OCI-LY7 (cell line): Measurements from ENCODE around the gene FGR. TPM values are rescaled to one million over a fixed set of nuclear protein-coding genes. Genes with fewer than 3 reads are reported as not detected.
"Not testable (repeated sequence)": the region's sequence is repeated elsewhere in the genome, so short reads cannot be mapped to it uniquely, and the experiment has no call there.

Experiments
- BruUV-seq: library from RNA; stranded (reverse); fragments of 400-500 nt; replicated peaks from 2 replicates; lab custom pipeline; 2021; lab: Mats Ljungman, UMichigan
- CTCF ChIA-PET: fragments of 300-600 bp; sonication (Branson Sonifier 250); formaldehyde crosslinking; loops from one replicate; lab custom pipeline; 2022; ENCODE audit warnings: antibody characterized with exemption; ENCODE audit not compliant: unreplicated experiment; lab: Charles Lee
- POLR2A ChIA-PET: fragments of 300-600 bp; sonication (Branson Sonifier 250); formaldehyde crosslinking; loops from one replicate; lab custom pipeline; 2022; ENCODE audit warnings: antibody characterized with exemption; lab: Charles Lee
- DNase-seq: peaks from one replicate; pipeline ENCODE4 v3.0.0-alpha.2; 2015; ENCODE audit warnings: low spot score
- H2AFZ ChIP-seq: fragments of 200-600 bp; sonication (generic), shearing (Covaris generic); 2 replicates; pipeline ENCODE4 v1.6.1; 2014; ENCODE audit warnings: mild to moderate bottlenecking, antibody characterized with exemption, low read length, moderate library complexity
- H3K27ac ChIP-seq: fragments of 200-600 bp; sonication (generic); 2 replicates; pipeline ENCODE4 v1.5.1; 2014; ENCODE audit warnings: mixed run types, low read depth, mild to moderate bottlenecking, moderate library complexity, low read length, inconsistent platforms; ENCODE audit not compliant: poor library complexity, severe bottlenecking
- H3K36me3 ChIP-seq: fragments of 200-600 bp; sonication (generic); 2 replicates; pipeline ENCODE4 v1.6.1; 2014; ENCODE audit warnings: mild to moderate bottlenecking, antibody characterized with exemption, low read length, moderate library complexity, mixed read lengths; ENCODE audit not compliant: insufficient read depth
- H3K4me1 ChIP-seq: fragments of 200-600 bp; sonication (generic); 2 replicates; pipeline ENCODE4 v1.5.1; 2014; ENCODE audit warnings: mild to moderate bottlenecking, low read length; ENCODE audit not compliant: insufficient read depth, poor library complexity, severe bottlenecking
- H3K4me2 ChIP-seq: fragments of 200-600 bp; sonication (generic); 2 replicates; pipeline ENCODE4 v1.6.1; 2014; ENCODE audit warnings: mild to moderate bottlenecking, low read length
- H3K4me3 ChIP-seq: fragments of 200-600 bp; sonication (generic); 2 replicates; pipeline ENCODE4 v1.5.1; 2014; ENCODE audit warnings: mild to moderate bottlenecking, low read depth, low read length; ENCODE audit not compliant: poor library complexity, severe bottlenecking
- H3K79me2 ChIP-seq: fragments of 200-600 bp; sonication (generic); 2 replicates; pipeline ENCODE4 v1.6.1; 2016; ENCODE audit warnings: low read depth, mild to moderate bottlenecking, low read length, moderate library complexity, mixed read lengths; ENCODE audit not compliant: insufficient read depth
- H3K9me2 ChIP-seq: fragments of 200-600 bp; sonication (generic); 2 replicates; pipeline ENCODE4 v1.6.1; 2016; ENCODE audit warnings: mild to moderate bottlenecking, low read length, mixed read lengths; ENCODE audit not compliant: insufficient read depth
- H3K9me3 ChIP-seq: fragments of 200-600 bp; sonication (generic); 2 replicates; pipeline ENCODE4 v1.6.1; 2014; ENCODE audit warnings: mild to moderate bottlenecking, mixed run types, low read length, mixed read lengths
- H4K20me1 ChIP-seq: fragments of 200-600 bp; sonication (generic); 2 replicates; pipeline ENCODE4 v1.6.1; 2014; ENCODE audit warnings: mild to moderate bottlenecking, antibody characterized with exemption, low read length, moderate library complexity, mixed read lengths; ENCODE audit not compliant: insufficient read depth
- EZH2phosphoT487 ChIP-seq: fragments of 200-600 bp; sonication (generic); IDR thresholded peaks from 2 replicates; pipeline ENCODE4 v1.6.1; 2018; ENCODE audit warnings: low read depth, borderline replicate concordance, mild to moderate bottlenecking, mixed run types, antibody characterized with exemption, low read length, moderate library complexity, mixed read lengths
- intact Hi-C: fragments of 100-400 bp; cut with micrococcal nuclease; formaldehyde crosslinking; loops from one replicate; pipeline ENCODE4 v1.10.0; 2022; ENCODE audit not compliant: unreplicated experiment
- total RNA-seq, 2 experiments: library from RNA; depleted of rRNA in 1 of 2; stranded (reverse); fragments of >200 nt in 1 of 2; shearing (Covaris generic) in 1 of 2; gene quantifications; 2 replicates each; pipeline ENCODE4 v1.2.3, GENCODE V29; 2014 to 2022
- TF ChIP-seq, protein P1 (sequence below): fragments of 200-600 bp; sonication (generic); conservative IDR thresholded peaks from 2 replicates; pipeline ENCODE4 v1.5.1; 2014; ENCODE audit warnings: mild to moderate bottlenecking, antibody characterized with exemption, low read length, moderate library complexity, mixed read lengths

Gene FGR
- total RNA-seq, 2 experiments from 2014 or later = 1.2 to 2.2 TPM

DNA sequence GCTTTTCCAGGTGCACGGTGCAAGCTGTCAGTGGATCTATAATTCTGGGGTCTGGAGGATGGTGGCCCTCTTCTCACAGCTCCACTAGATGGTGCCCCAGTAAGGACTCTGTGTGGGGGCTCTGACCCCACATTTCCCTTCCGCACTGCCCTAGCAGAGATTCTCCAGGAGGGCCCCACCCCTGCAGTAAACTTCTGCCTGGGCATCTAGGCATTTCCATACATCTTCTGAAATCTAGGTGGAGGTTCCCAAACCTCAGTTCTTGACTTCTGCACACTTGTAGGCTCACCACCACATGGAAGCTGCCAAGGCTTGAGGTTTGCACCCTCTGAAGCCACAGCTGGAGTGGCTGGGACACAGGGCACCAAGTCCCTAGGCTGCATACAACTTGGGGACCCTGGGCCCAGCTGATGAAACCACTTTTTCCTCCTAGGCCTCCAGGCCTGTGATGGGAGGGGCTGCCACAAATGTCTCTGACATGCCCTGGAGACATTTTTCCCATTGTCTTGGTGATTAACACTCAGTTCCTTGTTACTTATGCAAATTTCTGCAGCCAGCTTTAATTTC is 45.3 kb upstream of the FGR start:
- H3K4me2 ChIP-seq, H4K20me1 ChIP-seq, H2AFZ ChIP-seq, H3K27ac ChIP-seq, H3K4me1 ChIP-seq, DNase-seq, BruUV-seq, H3K4me3 ChIP-seq, H3K9me3 ChIP-seq, H3K36me3 ChIP-seq, CTCF ChIA-PET, H3K9me2 ChIP-seq, H3K79me2 ChIP-seq, intact Hi-C loops: not testable (repeated sequence)
- POLR2A ChIA-PET = interaction anchor here (0.6 to 0.7 kb wide), 2 partner anchors 8 to 143 kb away, joined by 3 read pairs; no protein-coding TSS in a partner anchor

DNA sequence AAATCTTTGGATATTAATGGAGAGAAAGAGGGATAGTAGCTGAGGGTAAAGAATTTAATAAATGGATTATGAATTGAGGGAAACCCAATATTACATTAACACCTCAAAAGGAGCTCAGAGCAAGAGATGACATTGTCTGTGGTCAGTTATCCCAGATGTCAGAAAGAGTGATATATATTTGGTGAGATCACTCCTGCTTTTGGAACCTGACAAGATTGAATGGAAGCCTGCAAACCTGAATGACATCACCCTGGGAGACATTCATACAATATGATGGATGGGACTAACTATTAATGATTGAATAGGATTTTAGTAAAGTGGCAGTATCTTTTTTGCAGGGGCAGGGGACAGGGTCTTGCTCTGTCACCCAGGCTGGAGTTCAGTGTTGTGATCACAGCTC is 43.8 kb upstream of the FGR start:
- POLR2A ChIA-PET = interaction anchor here (0.6 kb wide), 2 partner anchors 13 to 377 kb away, joined by 3 to 4 read pairs; no protein-coding TSS in a partner anchor
- intact Hi-C loops = loop anchor here (10.0 kb wide), 1 partner anchor 156 kb away; the partner anchor contains the start of gene PPP1R8
- H3K9me3 ChIP-seq = peaks cover 7% of the 10 kb centered on the region; the same call in 1 of the 2 replicates

DNA sequence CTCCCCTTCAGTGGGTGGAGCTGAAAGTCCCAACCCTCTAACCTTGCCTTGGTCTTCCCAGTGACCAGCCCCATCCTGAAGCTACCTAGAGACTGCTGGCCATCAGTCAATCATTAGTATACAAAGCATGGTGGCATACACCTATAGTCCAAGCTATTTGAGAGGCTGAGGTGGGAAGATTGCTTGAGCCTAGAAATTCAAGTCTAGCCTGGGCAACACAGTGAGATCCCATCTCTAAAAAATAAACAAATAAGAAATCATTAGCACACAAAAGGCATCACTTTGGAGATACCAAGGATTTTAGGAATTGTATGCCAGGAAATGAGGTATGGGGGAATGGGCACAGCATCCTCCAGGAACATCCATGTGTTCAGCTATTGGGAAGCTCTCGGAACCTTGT is 41.4 kb upstream of the FGR start:
- intact Hi-C loops = loop anchor here (10.0 kb wide), 1 partner anchor 158 kb away; the partner anchor contains the start of gene PPP1R8
- peaks cover 13% of the 10 kb centered on the region for H3K4me1 ChIP-seq
- peaks cover 7% of the 10 kb centered on the region; the same call in 1 of the 2 replicates for H3K9me3 ChIP-seq
- H2AFZ ChIP-seq = no peak overlapping the region
- H3K4me2 ChIP-seq = no peak overlapping the region
- no peaks in the 10 kb centered on the region for H3K79me2 ChIP-seq
- no peak for TF ChIP-seq EZH2phosphoT487
- TF ChIP-seq, protein P1, sequence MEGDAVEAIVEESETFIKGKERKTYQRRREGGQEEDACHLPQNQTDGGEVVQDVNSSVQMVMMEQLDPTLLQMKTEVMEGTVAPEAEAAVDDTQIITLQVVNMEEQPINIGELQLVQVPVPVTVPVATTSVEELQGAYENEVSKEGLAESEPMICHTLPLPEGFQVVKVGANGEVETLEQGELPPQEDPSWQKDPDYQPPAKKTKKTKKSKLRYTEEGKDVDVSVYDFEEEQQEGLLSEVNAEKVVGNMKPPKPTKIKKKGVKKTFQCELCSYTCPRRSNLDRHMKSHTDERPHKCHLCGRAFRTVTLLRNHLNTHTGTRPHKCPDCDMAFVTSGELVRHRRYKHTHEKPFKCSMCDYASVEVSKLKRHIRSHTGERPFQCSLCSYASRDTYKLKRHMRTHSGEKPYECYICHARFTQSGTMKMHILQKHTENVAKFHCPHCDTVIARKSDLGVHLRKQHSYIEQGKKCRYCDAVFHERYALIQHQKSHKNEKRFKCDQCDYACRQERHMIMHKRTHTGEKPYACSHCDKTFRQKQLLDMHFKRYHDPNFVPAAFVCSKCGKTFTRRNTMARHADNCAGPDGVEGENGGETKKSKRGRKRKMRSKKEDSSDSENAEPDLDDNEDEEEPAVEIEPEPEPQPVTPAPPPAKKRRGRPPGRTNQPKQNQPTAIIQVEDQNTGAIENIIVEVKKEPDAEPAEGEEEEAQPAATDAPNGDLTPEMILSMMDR = no peak
- H3K9me2 ChIP-seq = no peaks in the 10 kb centered on the region
- H3K36me3 ChIP-seq = no peaks in the 10 kb centered on the region
- CTCF ChIA-PET = no interaction called here
- no peak overlapping the region for H3K27ac ChIP-seq
- H4K20me1 ChIP-seq = no peaks in the 10 kb centered on the region
- H3K4me3 ChIP-seq = no peak overlapping the region
- no peak for DNase-seq
- POLR2A ChIA-PET = no interaction called here
- no TSS peak for BruUV-seq

More for the DNA sequence above, 43.8 kb upstream of the FGR start:
- Histone ChIP-seq H3K4me2 (no peak overlapping the region), H4K20me1 (no peaks in the 10 kb centered on the region), H2AFZ (no peak overlapping the region), H3K36me3 (no peaks in the 10 kb centered on the region), H3K4me3 (no peak overlapping the region), H3K27ac (no peak overlapping the region), H3K79me2 (no peaks in the 10 kb centered on the region), H3K4me1 (no peaks in the 10 kb centered on the region), H3K9me2 (no peaks in the 10 kb centered on the region)
- DNase-seq = no peak
- CTCF ChIA-PET = no interaction called here
- TF ChIP-seq EZH2phosphoT487 = no peak
- TF ChIP-seq, protein P1 = no peak
- no TSS peak for BruUV-seq
